K562 (cell line): ENCODE data around the gene CALML6. TPM values are rescaled to one million over a fixed set of nuclear protein-coding genes. Genes with fewer than 3 reads are reported as not detected.

Source experiments
- DDX20 ChIP-seq: fragments of 450-650 bp; IDR thresholded peaks from 2 replicates; pipeline ENCODE4 v1.6.1; 2016; ENCODE audit warnings: missing genetic modification characterization, low read depth, mild to moderate bottlenecking, missing compliant biosample characterization, moderate library complexity
- ELF4 ChIP-seq: fragments of 450-650 bp; formaldehyde crosslinking; IDR thresholded peaks from 2 replicates; pipeline ENCODE4 v1.4.0; 2022; ENCODE audit warnings: missing genetic modification characterization
- ESRRA ChIP-seq: fragments of 450-650 bp; IDR thresholded peaks from 2 replicates; pipeline ENCODE4 v1.6.1; 2014; ENCODE audit warnings: low read depth, mild to moderate bottlenecking, moderate library complexity, borderline replicate concordance
- GABPB1 ChIP-seq: sonication (generic); formaldehyde crosslinking; IDR thresholded peaks from 2 replicates; pipeline ENCODE4 v1.8.0; 2022; ENCODE audit warnings: mild to moderate bottlenecking, missing genetic modification reagents
- HDAC1 ChIP-seq, 2 experiments: fragments of 450-650 bp; IDR thresholded peaks; 2 replicates each; pipeline ENCODE4 v1.6.1; 2016 to 2017; ENCODE audit warnings: inconsistent platforms in 1 of 2, mild to moderate bottlenecking in 1 of 2, moderate library complexity in 1 of 2
- IRF9 ChIP-seq: fragments of 450-650 bp; IDR thresholded peaks from 2 replicates; pipeline ENCODE4 v1.6.1; 2016; ENCODE audit warnings: missing biosample characterization, missing genetic modification characterization
- L3MBTL2 ChIP-seq: fragments of 450-650 bp; IDR thresholded peaks from 2 replicates; pipeline ENCODE4 v1.6.1; 2016; ENCODE audit warnings: mild to moderate bottlenecking, moderate library complexity
- NFE2 ChIP-seq: IDR thresholded peaks from 2 replicates; pipeline ENCODE4 v1.6.1; 2014; ENCODE audit warnings: antibody characterized with exemption, low read depth
- PHF8 ChIP-seq: fragments of 200-600 bp; sonication (generic); IDR thresholded peaks from 2 replicates; pipeline ENCODE4 v1.6.1; 2012; ENCODE audit warnings: mixed run types, mild to moderate bottlenecking, inconsistent platforms, low read length, moderate library complexity, borderline replicate concordance
- PKNOX1 ChIP-seq: fragments of 450-650 bp; IDR thresholded peaks from 2 replicates; pipeline ENCODE4 v1.6.1; 2016
- RBM25 ChIP-seq: fragments of 200-400 bp; formaldehyde crosslinking; IDR thresholded peaks from 2 replicates; pipeline ENCODE4 v1.6.1; 2018; ENCODE audit warnings: low read length, low read depth, moderate library complexity; ENCODE audit not compliant: severe bottlenecking
- SMC3 ChIP-seq: conservative IDR thresholded peaks from 2 replicates; pipeline ENCODE4 v1.6.1; 2011; ENCODE audit warnings: low read depth, low read length, improper control_type of control experiment; ENCODE audit not compliant: insufficient read depth
- SUPT5H ChIP-seq: fragments of 450-650 bp; IDR thresholded peaks from 2 replicates; pipeline ENCODE4 v1.6.1; 2016
- ZBTB40 ChIP-seq, 2 experiments: fragments of 450-650 bp in 1 of 2; sonication (generic) in 1 of 2; formaldehyde crosslinking in 1 of 2; IDR thresholded peaks; 2 replicates each; pipeline versions ENCODE4 v1.7.1 to v1.9.0; 2016 to 2022; ENCODE audit warnings: inconsistent platforms in 1 of 2, mild to moderate bottlenecking in 1 of 2, missing genetic modification reagents in 1 of 2
- ZNF785 ChIP-seq: fragments of 250-450 bp; sonication (Bioruptor Pico); IDR thresholded peaks from 2 replicates; pipeline ENCODE4 v1.4.0; 2020; ENCODE audit warnings: mild to moderate bottlenecking
- polyA plus RNA-seq, 8 experiments: library from polyadenylated mRNA; depleted of rRNA in 4 of 8; stranded (reverse) in 5 of 8; unstranded in 3 of 8; fragments of >200 nt; fragmentation: Nextera tagmentation in 2 of 8; fragmentation: Illumina TruSeq in 1 of 8; extraction: Ambion mirVana in 2 of 8; extraction: Trizol in 1 of 8; gene quantifications; 2 replicates each; pipeline versions ENCODE4 v1.2.1 to v1.2.3, GENCODE V29; 2011 to 2014; ENCODE audit warnings: inconsistent platforms in 1 of 8, missing spikeins in 1 of 8
- total RNA-seq, 7 experiments: library from RNA; depleted of rRNA in 6 of 7; stranded (reverse); fragments of >200 nt in 6 of 7; fragmentation: Illumina TruSeq in 2 of 7; extraction: Trizol in 2 of 7; gene quantifications; 2 replicates each; pipeline versions ENCODE4 v1.2.1 to v1.2.3, GENCODE V29; 2011 to 2021; ENCODE audit warnings: low replicate concordance in 1 of 7
- TF ChIP-seq, protein P1 (sequence below): fragments of 250-450 bp; sonication (Bioruptor Pico); IDR thresholded peaks from 2 replicates; pipeline ENCODE4 v1.5.0; 2021

Gene CALML6
- total and polyA plus RNA-seq, 9 of the 15 experiments (the other 6 are each of a cell fraction or from before 2014, with no cell fraction given) = 0.14 TPM; not detected in 8

- TF ChIP-seq ZNF785 (CRISPR knock-in tag) = no peak
- no peak for TF ChIP-seq SMC3
- TF ChIP-seq IRF9 (tag) = no peak
- peak; percentile 55; the same call in 1 of the 2 replicates for TF ChIP-seq PHF8
- TF ChIP-seq PKNOX1 = no peak
- peak in 1 of 2 experiments; percentile 74; a peak in 1 of 4 replicates for TF ChIP-seq HDAC1 (IDR thresholded peaks at IDR 0.05)
- TF ChIP-seq ZBTB40 (IDR thresholded peaks at IDR 0.05) = no peak
- no peak; the same call in 1 of the 2 replicates for TF ChIP-seq ZBTB40 (CRISPR knock-in tag; IDR thresholded peaks at IDR 0.05)
- TF ChIP-seq SUPT5H = peak; percentile 38; the same call in 1 of the 2 replicates
- no peak for TF ChIP-seq ESRRA
- peak; percentile 65; the same call in 1 of the 2 replicates for TF ChIP-seq GABPB1 (CRISPR knock-in tag)
- TF ChIP-seq, protein P1, sequence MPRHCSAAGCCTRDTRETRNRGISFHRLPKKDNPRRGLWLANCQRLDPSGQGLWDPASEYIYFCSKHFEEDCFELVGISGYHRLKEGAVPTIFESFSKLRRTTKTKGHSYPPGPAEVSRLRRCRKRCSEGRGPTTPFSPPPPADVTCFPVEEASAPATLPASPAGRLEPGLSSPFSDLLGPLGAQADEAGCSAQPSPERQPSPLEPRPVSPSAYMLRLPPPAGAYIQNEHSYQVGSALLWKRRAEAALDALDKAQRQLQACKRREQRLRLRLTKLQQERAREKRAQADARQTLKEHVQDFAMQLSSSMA (CRISPR knock-in tag) = no peak
- no peak for TF ChIP-seq DDX20
- no peak for TF ChIP-seq ELF4
- no peak for TF ChIP-seq NFE2
- TF ChIP-seq L3MBTL2 = peak; percentile 49
- no peak for TF ChIP-seq RBM25
Measured at GRCh38 chr1:1889847-1890505, 25.1 kb upstream of the CALML6 start (continued).
